Measurements from ENCODE around the gene CDHR1. TPM values are rescaled to one million over a fixed set of nuclear protein-coding genes. Genes with fewer than 3 reads are reported as not detected.

The CDHR1 gene
- total RNA-seq, 1 experiment from 2014 or later, result 6.6 TPM

GRCh38 chr10:84173501-84173929, 20.8 kb upstream of the CDHR1 start, which contains the start of gene GPR15LG:
TSS of gene GPR15LG (plus strand) at chr10:84173801. CDS start at chr10:84173852, 51 bp downstream.
- no peaks in the 10 kb centered on the region for H3K36me3 Mint-ChIP-seq (ENCODE audit: insufficient read depth in 1 of 3, low read depth in 3 of 3)
- no peak within 1 kb of the TSS for H3K4ac ChIP-seq (ENCODE audit: low read depth, low read length)
- no peak within 1 kb of the TSS for H3K4me3 Mint-ChIP-seq
- H3K27me3 Mint-ChIP-seq (ENCODE audit: low read depth), result peaks cover 3% of the 10 kb centered on the region
- no peaks in the 10 kb centered on the region for H4K20me1 ChIP-seq (ENCODE audit: control insufficient read depth, insufficient read depth, insufficient read length)
- no peaks in the 10 kb centered on the region for H3K4me1 ChIP-seq (ENCODE audit: insufficient read depth, low read length)
- no peak within 1 kb of the TSS for H4K5ac ChIP-seq (ENCODE audit: insufficient read length, low read depth, low read length)
- no peak for TF ChIP-seq CTCF (conservative IDR thresholded peaks at IDR 0.05)
- H4K91ac ChIP-seq (ENCODE audit: insufficient read length, low read depth, low read length), result no peak within 1 kb of the TSS
- no peak within 1 kb of the TSS; the same call in 1 of the 2 replicates for H3K14ac ChIP-seq (ENCODE audit: insufficient read depth, low read length)
- no peak within 1 kb of the TSS for H2AK5ac ChIP-seq (ENCODE audit: insufficient read length, low read length)
- no peak within 1 kb of the TSS for H3K27ac ChIP-seq (ENCODE audit: insufficient read length, low read depth, low read length)
- H3K9ac ChIP-seq (ENCODE audit: extremely low read depth, insufficient read length, low read length), result no peak within 1 kb of the TSS
- no peaks in the 10 kb centered on the region for H3K79me2 ChIP-seq (ENCODE audit: insufficient read depth, low read length)
- H2BK5ac ChIP-seq (ENCODE audit: insufficient read length, low read length), result no peak within 1 kb of the TSS
- no peak within 1 kb of the TSS for H3K23ac ChIP-seq (ENCODE audit: insufficient read length, low read depth, low read length)
- no peaks in the 10 kb centered on the region for H3K9me3 ChIP-seq (ENCODE audit: control insufficient read depth, low read depth, low read length)
- no CpG with 5 or more reads among the region's 2 CpGs for whole genome bisulfite sequencing (ENCODE audit: extremely low coverage, insufficient read length, low lambda C conversion rate)
- peaks cover 0 to 1% of the 10 kb centered on the region in 2 experiments; a peak in 1 of 5 replicates for H3K9me3 Mint-ChIP-seq
- no peak for DNase-seq
- H2BK120ac ChIP-seq (ENCODE audit: low read depth, low read length, poor library complexity, severe bottlenecking), result no peak within 1 kb of the TSS
- no peaks in the 10 kb centered on the region for H3K4me1 Mint-ChIP-seq
- H2AFZ ChIP-seq (ENCODE audit: low read length), result no peak within 1 kb of the TSS
- no peak within 1 kb of the TSS for H2BK15ac ChIP-seq (ENCODE audit: low read depth, low read length)
- H3K18ac ChIP-seq (ENCODE audit: insufficient read length, low read depth, low read length), result no peak within 1 kb of the TSS
- no peaks in the 10 kb centered on the region; the same call in 1 of the 2 replicates for H3K27me3 ChIP-seq (ENCODE audit: insufficient read depth, low read length)
- H4K8ac ChIP-seq (replicated peaks; ENCODE audit: insufficient read length, low read depth, low read length), result no peak within 1 kb of the TSS
- H3K23me2 ChIP-seq (ENCODE audit: insufficient read length, low read depth, low read length, poor library complexity, severe bottlenecking), result no peaks in the 10 kb centered on the region
- H3K56ac ChIP-seq (ENCODE audit: insufficient read length, low read depth, low read length), result no peak within 1 kb of the TSS
- H3K79me1 ChIP-seq (ENCODE audit: insufficient read depth, low read depth, low read length, poor library complexity, severe bottlenecking), result no peaks in the 10 kb centered on the region
- H3T11ph ChIP-seq (ENCODE audit: low read length), result no peak within 1 kb of the TSS
- H2BK20ac ChIP-seq (ENCODE audit: low read depth, low read length, poor library complexity, severe bottlenecking), result no peak within 1 kb of the TSS
- H3K4me2 ChIP-seq (ENCODE audit: insufficient read depth, insufficient read length, low read length), result no peak within 1 kb of the TSS
- no peak within 1 kb of the TSS for H3K27ac Mint-ChIP-seq
- H2BK12ac ChIP-seq (ENCODE audit: insufficient read length, low read depth, low read length), result no peak within 1 kb of the TSS

Data from H9 (cell line).